ENCODE measurements around the gene PTPN14. TPM values are rescaled to one million over a fixed set of nuclear protein-coding genes. Genes with fewer than 3 reads are reported as not detected.

PTPN14 gene
- polyA plus RNA-seq, 1 experiment = 29.4 TPM

- no peak for DNase-seq (ENCODE audit: low read depth)
- no peaks in the 10 kb centered on the region for H3K27me3 ChIP-seq (ENCODE audit: control insufficient read depth, insufficient read depth, low read length)
- H3K4me3 ChIP-seq (ENCODE audit: low read depth, low read length) = no peak overlapping the region
- no peaks in the 10 kb centered on the region for H3K36me3 ChIP-seq (ENCODE audit: control insufficient read depth, insufficient read depth, low read length)
- ChIA-PET POLR2A (no interaction called here), CTCF (no interaction called here)
- no peak for TF ChIP-seq CTCF (IDR thresholded peaks at IDR 0.05; ENCODE audit: insufficient read depth, low read depth, low read length)
Observed at GRCh38 chr1:214563881-214564280, 12.5 kb upstream of the PTPN14 start.

GRCh38 chr1:214557952-214558735 lies 6.7 kb upstream of the PTPN14 start:
- ChIA-PET POLR2A (no interaction called here), CTCF (interaction anchor here (1.7 kb wide), 1 partner anchor 7 kb away, joined by 7 read pairs; no protein-coding TSS in a partner anchor)
- Histone ChIP-seq H3K4me3 (ENCODE audit: low read depth, low read length) (no peak overlapping the region), H3K27me3 (ENCODE audit: control insufficient read depth, insufficient read depth, low read length) (no peaks in the 10 kb centered on the region), H3K36me3 (ENCODE audit: control insufficient read depth, insufficient read depth, low read length) (no peaks in the 10 kb centered on the region)
- TF ChIP-seq CTCF (IDR thresholded peaks at IDR 0.05; ENCODE audit: insufficient read depth, low read depth, low read length) = no peak
- DNase-seq (ENCODE audit: low read depth) = peak; percentile 50

- Histone ChIP-seq H3K36me3 (ENCODE audit: control insufficient read depth, insufficient read depth, low read length) (no peaks in the 10 kb centered on the region), H3K27me3 (ENCODE audit: control insufficient read depth, insufficient read depth, low read length) (no peaks in the 10 kb centered on the region), H3K4me3 (ENCODE audit: low read depth, low read length) (no peak overlapping the region)
- no peak for DNase-seq (ENCODE audit: low read depth)
- ChIA-PET POLR2A (no interaction called here), CTCF (interaction anchor here (1.3 to 3.3 kb wide), 3 partner anchors 19 to 225 kb away, joined by 3 to 14 read pairs (median 4); no protein-coding TSS in a partner anchor)
- TF ChIP-seq CTCF (IDR thresholded peaks at IDR 0.05; ENCODE audit: insufficient read depth, low read depth, low read length) = no peak
Observed at GRCh38 chr1:214553142-214553710, 1.8 kb upstream of the PTPN14 start.

- no peaks in the 10 kb centered on the region for H3K27me3 ChIP-seq (ENCODE audit: control insufficient read depth, insufficient read depth, low read length)
- H3K4me3 ChIP-seq (ENCODE audit: low read depth, low read length) = peak overlapping the region; percentile 74
- H3K36me3 ChIP-seq (ENCODE audit: control insufficient read depth, insufficient read depth, low read length) = no peaks in the 10 kb centered on the region
- CTCF ChIA-PET = interaction anchor here (1.0 to 3.4 kb wide), 6 partner anchors 12 to 219 kb away, joined by 3 to 21 read pairs (median 9); no protein-coding TSS in a partner anchor
- peak; percentile 45 for DNase-seq (ENCODE audit: low read depth)
- no peak for TF ChIP-seq CTCF (IDR thresholded peaks at IDR 0.05; ENCODE audit: insufficient read depth, low read depth, low read length)
- POLR2A ChIA-PET = interaction anchor here (0.7 to 0.9 kb wide), 2 partner anchors 30 to 98 kb away, joined by 4 to 7 read pairs; no protein-coding TSS in a partner anchor
Observed at GRCh38 chr1:214552174-214552608, 789 bp upstream of the PTPN14 start.

- Histone ChIP-seq H3K27me3 (ENCODE audit: control insufficient read depth, insufficient read depth, low read length) (no peaks in the 10 kb centered on the region), H3K36me3 (ENCODE audit: control insufficient read depth, insufficient read depth, low read length) (no peaks in the 10 kb centered on the region), H3K4me3 (ENCODE audit: low read depth, low read length) (peak overlapping the region; percentile 93)
- POLR2A ChIA-PET = no interaction called here
- no peak for DNase-seq (ENCODE audit: low read depth)
- CTCF ChIA-PET = interaction anchor here (0.6 to 3.4 kb wide), 9 partner anchors 11 to 1672 kb away, joined by 3 to 21 read pairs (median 3); no protein-coding TSS in a partner anchor
- TF ChIP-seq CTCF (IDR thresholded peaks at IDR 0.05; ENCODE audit: insufficient read depth, low read depth, low read length) = 0 out of 2 replicates have a peak, but pooled peaks have one; percentile 3
Observed at GRCh38 chr1:214550857-214551435, 456 bp downstream of the PTPN14 start.

Data from BJ (cell line).